GM21528 (cell line): Measurements from ENCODE around the gene PLXND1.
A peak's percentile ranks its signal among the peaks of the same experiment; 100 is the strongest.

ENCODE experiments used
- ATAC-seq: cut with Tn5 transposase; IDR thresholded peaks from one replicate; pipeline ENCODE4 v1.9.1; 2021; ENCODE audit warnings: mild to moderate bottlenecking, moderate library complexity; ENCODE audit not compliant: unreplicated experiment, low FRiP score

The PLXND1 gene

GRCh38 chr3:129627350-129628168 is 21.1 kb upstream of the PLXND1 start:
- ATAC-seq = peak; percentile 28

GRCh38 chr3:129626744-129627349 is 20.4 kb upstream of the PLXND1 start:
- peak; percentile 90 for ATAC-seq

- no peak for ATAC-seq
Measured at GRCh38 chr3:129625072-129625874, 18.8 kb upstream of the PLXND1 start.

- no peak for ATAC-seq
Measured at GRCh38 chr3:129624347-129625071, 18.0 kb upstream of the PLXND1 start.

DNA sequence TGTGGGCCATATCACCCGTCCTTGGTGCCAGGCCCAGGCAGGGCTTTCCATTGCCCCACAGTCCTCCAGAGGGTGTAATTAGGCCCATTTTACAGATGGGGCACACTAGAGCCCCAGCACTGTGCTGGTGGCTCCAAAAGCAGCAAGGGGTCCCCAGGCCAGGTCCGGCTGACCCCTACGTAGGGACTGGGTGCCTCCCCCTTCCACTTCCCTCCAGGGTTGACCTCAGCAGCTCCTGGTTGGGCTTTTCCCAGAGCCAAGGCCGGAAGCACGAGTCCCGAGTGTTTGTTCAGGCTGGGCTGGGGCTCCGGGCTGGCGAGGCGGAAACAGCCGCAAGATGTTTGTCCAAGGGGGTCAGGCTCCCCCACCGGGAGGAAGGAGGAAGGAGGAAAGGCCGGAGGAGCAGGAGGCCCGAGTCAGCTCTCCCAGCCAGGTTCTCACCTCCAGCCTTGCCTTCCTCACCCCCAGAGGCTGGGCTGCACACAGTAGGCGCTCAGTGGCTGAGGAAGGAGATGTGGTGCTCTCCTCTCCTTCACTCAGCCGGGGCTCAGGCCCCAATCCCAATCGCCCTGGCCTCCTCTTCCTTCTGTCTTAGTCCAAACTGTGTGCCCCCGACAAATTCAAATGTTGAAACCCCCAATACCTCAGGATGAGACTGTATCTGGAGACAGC is 17.1 kb upstream of the PLXND1 start:
- ATAC-seq = no peak

DNA sequence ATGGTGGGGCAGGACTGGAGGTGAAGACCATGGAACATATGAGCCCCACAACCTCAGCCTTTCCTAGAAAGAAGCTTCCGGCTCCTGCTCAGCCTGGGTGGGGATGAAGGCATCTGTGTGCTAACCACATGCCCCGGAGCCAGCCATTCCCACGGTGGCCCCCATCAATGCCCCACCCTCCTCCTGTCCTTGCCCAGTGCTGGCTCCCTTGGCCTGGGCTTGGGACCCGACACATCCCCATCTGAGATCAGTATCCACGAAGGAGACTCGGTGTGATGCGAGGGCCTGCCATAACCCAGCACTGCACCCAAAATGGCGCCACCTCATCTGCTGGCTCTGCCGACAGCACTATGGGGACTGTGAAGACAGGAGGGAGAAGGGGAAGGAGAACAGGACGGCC is 16.5 kb upstream of the PLXND1 start:
- ATAC-seq = no peak

DNA sequence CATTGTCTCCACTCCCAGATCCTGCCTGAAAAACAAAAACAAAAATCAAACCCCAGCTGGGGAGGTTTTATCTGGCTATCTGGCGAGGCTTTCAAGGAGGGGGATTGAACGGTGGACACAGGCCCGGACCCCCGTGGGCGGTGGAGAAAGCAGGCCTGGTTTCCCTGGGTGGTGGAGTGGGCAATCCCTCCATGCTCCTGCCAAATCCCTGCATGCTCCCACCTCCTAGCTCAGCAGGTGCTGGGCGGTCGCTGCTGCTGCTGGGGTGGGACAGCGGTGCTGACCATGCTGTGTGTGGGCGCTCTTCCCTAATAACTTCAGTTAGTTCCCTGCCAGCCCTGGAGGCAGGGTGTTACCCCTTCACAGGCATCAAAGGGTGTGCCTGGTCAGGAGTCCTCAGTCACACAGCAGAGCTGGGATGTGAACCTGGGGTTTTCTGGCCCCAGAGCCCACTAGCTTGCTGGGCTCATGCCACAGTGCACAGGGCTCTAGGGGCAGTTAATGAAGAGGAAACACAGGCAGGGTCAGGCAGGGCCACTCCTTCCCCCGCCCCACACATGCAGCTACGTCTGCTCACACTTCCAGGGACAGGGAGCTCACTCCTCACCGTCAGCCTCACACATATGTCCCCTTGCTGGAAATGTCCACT is 15.9 kb upstream of the PLXND1 start:
- ATAC-seq = no peak

DNA sequence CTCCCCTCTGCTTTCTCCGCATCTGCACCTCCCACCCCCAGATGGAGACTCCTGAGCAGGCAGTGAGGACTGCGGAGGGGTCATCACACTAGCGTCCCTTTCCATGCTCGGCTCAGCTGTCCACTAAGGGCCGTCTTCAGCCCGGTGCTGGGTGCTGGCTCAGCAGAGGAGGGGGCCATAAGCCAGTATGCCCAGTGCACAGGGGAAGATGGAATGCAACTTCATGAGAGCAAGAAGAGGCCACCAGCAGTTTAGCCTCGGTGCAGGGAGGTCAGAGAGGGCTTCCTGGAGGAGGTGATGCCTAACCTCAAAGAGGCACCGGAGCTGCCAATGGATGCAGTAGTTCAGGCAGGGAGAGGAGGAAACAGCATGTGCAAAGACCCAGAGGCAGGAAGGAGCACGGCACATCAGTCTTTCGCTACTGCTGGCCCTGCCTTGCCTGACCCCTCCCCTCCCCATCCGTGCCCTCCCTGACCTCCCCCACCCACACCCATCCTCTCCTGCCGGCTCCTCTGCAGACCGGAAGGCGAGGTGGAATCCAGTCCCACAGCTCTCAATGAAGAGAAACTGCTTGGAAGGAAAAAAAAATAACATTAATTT is 15.2 kb upstream of the PLXND1 start:
- ATAC-seq = no peak

- no peak for ATAC-seq
Measured at GRCh38 chr3:129620828-129621559, 14.5 kb upstream of the PLXND1 start.

DNA sequence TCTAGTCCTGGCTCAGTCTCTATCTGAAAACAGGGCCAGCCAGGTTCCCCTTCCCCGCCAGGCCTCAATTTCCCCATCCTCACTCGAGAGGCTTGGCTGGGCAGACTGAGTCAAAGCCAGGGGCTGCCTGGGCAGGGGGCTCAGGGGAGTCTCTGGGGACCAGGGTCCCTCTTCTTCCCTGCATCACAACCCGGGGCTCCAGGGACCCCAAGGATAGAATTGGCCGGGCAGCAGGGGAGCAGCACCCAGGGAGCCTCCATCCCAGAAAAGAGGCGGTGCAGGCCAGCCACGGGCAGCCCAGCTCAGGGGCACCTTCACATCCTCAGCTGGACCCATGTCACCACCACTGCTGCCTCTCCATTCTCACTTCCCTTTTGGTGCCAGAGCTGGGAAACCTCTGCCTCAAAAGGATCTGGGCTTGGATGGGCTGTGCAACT is 13.3 kb upstream of the PLXND1 start:
- no peak for ATAC-seq

DNA sequence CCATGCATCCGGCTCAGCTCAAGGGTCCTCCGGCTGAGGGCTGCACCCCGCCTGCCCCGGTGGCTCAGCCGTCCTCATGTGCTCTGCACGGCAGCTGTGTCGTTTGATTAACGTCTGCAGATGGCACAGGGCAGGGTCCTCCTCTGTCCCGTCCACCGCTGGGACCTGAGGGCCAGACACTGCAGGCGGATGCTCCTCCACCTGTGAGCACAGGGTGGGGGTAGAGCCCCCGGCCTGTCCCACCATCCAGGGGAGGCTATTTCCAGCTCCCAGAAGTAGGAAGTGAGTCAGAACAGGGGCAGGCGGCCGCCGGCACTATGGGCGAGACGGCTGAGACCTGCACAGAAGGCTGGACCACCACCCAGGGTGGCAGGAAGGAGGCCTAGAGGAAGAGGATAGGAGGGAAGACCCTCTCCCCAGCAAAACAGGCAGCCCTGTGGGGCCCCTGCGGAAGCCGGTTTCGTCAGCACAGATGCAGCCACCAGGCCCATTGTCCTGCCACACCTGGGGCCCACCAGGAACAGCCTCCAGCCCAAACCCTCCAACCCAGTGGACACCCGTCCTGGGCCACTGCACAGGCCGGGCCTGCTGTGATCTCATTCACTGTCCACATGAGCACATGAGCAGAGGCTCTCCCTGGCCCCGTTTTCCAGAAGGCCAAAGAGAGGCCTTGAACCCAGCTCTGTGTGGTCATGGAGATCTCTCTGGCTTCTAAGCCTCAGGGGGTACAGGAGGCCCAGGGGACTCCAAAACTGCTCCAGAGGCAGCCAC is 12.6 kb upstream of the PLXND1 start:
- ATAC-seq = no peak

DNA sequence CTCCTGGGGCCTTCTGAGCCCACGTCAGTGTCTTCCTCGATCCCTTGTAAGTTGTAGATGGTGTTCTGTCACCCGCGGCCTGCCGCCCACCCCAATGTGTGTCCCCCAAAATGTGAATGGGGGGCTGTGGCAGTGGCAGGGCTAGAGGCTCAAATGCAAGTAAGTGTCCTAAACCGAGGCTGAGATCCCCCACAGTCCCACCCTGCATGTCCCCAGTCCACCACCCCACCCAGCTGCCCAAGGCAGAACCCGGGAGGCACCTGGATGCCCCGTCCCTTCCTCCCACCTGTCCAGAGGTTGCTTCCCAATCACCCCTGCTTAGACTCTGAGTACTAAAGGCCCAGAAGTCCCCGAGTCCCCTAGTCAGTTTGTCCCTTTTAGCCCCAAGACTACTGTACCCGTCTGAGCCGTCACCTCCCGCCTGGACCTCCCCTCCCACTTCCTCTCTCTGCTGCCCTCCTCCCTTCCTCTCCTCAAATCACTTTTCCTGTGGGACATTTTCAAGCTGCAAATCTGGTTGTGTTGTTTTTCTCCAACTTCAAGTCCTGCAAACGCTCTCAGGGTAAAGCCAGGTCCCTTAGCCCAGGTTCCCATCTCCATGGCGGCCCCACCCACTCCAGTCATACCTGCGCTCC is 11.8 kb upstream of the PLXND1 start:
- no peak for ATAC-seq

DNA sequence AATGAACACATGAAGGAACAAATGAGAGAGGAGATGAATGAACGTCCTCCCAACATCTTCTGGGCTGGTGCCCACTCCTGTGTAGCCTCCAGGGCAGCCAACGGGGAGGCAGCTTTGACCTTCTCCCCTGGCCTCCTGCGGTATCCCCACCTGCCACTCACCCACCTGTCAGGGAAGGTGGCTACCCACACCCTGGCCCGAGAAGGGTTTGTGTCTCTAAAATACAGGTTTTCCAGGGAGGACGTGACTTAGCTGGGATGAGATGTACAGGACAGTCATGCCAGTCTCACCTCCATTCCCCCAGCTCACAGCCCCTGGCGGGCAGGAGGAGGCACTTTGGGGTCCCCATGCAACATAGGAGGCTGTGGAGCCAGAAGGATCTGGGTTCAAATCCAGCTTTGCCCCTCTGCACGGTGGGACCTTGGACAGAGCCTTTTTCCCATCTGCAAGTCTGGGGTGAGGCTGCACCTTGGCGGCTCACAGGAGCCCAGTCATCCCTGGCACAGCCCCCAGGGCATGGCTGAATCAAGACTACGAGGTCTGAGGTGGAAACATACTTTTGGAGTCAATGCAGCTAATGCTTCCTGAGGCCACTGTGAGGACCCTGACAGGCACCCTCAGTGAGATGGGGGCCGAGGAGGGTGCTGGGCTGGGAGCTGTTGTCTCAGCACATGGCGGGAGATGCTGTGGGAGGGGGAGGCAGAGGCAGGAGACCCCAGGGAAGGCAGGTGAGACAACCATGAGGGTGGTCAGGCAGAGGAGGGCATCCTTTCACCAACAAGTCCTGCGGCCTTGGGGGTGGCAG is 11.1 kb upstream of the PLXND1 start:
- no peak for ATAC-seq

DNA sequence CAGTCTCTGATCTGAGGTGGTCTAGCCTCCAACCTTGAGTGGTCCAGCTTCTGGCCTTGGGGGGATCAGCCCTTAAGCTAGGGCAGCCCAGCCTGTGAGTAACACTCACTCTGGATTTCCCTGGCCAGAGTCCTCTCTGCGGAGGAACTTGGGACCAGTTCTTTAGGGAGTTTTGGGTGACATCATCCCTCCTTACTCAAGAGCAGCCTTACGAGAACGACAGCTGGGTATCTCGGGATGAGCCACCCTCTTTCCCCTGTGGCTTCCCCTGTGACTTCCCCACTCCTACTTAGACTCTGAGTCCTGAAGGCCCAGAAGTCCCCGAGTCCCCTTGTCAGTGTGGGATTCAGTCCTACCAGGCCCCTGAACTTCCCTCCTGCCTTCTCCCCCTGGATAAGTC is 10.2 kb upstream of the PLXND1 start:
- ATAC-seq = no peak

GRCh38 chr3:129616291-129616690 is 9.8 kb upstream of the PLXND1 start:
- ATAC-seq = no peak

- ATAC-seq = no peak
Measured at GRCh38 chr3:129615751-129616281, 9.3 kb upstream of the PLXND1 start.
